Measurements from ENCODE around the gene ARHGEF25.
A peak's percentile ranks its signal among the peaks of the same experiment; 100 is the strongest.

ARHGEF25 gene

DNA sequence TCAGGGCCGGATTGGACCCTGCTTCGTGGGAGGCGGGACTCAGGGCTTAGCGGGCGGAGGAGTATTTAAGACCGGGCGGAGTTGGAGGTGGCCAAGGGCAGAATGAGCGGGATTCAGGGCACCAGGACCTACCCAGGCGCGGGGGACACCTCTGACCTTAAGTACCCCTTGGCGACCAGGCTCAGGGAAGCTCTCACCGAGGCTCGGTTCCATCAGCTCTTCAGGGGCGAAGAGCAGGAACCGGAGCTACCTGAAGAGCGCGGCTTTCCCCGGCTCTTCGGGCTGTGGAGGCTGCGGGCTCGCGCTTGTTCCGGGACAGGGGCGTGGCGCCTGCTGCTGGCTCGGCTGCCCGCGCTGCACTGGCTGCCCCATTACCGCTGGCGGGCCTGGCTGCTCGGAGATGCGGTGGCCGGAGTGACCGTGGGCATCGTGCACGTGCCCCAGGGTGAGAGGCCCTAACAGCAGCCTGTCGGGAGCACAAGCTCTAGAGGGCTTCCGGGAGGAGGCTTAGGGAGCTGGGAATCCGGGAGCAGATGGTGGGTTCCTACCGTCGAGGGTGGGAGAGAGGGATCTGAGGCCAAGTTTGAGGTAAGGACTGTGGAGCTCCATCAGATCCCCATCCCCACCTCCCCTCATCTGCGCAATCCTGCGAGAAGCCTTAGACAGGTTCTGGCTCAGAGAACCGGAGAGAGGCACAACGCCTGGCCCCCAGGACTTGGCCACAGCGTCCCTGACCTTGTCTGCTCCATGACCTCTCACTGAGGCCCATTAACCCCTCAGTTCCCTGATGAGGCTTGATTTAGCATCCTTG lies 8.4 kb downstream of the ARHGEF25 start:
- no peak overlapping the region for H3K27ac ChIP-seq (ENCODE audit: low read depth, low read length)

GRCh38 chr12:57620245-57620935 lies 9.2 kb downstream of the ARHGEF25 start:
- Histone ChIP-seq H3K4me1 (ENCODE audit: insufficient read depth, low read length) (peaks cover 24% of the 10 kb centered on the region), H3K36me3 (ENCODE audit: insufficient read depth, low read length) (peaks cover 33% of the 10 kb centered on the region), H3K9me3 (ENCODE audit: low read length) (no peaks in the 10 kb centered on the region), H3K9ac (ENCODE audit: low read length) (no peak overlapping the region), H3K4me3 (ENCODE audit: low read depth in 1 of 2, low read length in 2 of 2) (no peak overlapping the region), H3K27ac (ENCODE audit: low read depth, low read length) (no peak overlapping the region), H3K27me3 (ENCODE audit: control insufficient read depth in 1 of 2, insufficient read depth in 2 of 2, low read length in 2 of 2) (peaks cover 11 to 21% of the 10 kb centered on the region in 2 donors)

More for the DNA sequence above, 8.4 kb downstream of the ARHGEF25 start:
- H3K4me1 ChIP-seq (ENCODE audit: insufficient read depth, low read length): peaks cover 32% of the 10 kb centered on the region
- peaks cover 11 to 21% of the 10 kb centered on the region in 2 donors for H3K27me3 ChIP-seq (ENCODE audit: control insufficient read depth in 1 of 2, insufficient read depth in 2 of 2, low read length in 2 of 2)
- peaks cover 33% of the 10 kb centered on the region for H3K36me3 ChIP-seq (ENCODE audit: insufficient read depth, low read length)
- no peaks in the 10 kb centered on the region for H3K9me3 ChIP-seq (ENCODE audit: low read length)
- no peak overlapping the region for H3K9ac ChIP-seq (ENCODE audit: low read length)
- H3K4me3 ChIP-seq (ENCODE audit: low read depth in 1 of 2, low read length in 2 of 2): no peak overlapping the region

DNA sequence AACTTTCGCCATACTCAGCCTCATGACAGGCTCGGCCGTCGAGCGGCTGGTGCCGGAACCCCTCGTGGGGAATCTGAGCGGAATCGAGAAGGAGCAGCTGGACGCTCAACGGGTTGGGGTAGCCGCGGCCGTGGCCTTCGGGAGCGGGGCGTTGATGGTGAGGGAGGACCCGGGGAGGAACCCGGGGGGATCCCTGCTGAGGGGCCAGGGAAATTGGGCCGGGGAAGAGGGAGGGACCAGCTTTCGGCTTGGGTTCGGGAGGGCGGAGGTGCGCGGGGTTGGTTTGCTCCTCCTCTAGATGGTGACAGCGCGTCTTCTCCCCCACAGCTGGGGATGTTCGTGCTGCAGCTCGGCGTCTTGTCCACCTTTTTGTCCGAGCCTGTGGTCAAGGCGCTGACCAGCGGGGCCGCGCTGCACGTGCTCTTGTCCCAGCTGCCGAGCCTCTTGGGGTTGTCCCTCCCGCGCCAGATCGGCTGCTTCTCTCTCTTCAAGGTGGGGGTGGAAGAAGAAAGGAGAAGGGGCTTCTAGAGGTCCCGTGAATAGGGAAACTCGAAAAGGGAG lies 9.8 kb downstream of the ARHGEF25 start:
- H3K9ac ChIP-seq (ENCODE audit: low read length): no peak overlapping the region
- peaks cover 33% of the 10 kb centered on the region for H3K36me3 ChIP-seq (ENCODE audit: insufficient read depth, low read length)
- H3K4me3 ChIP-seq (ENCODE audit: low read depth in 1 of 2, low read length in 2 of 2): peak overlapping the region; percentile 38 to 62
- H3K27me3 ChIP-seq (ENCODE audit: control insufficient read depth in 1 of 2, insufficient read depth in 2 of 2, low read length in 2 of 2): peaks cover 11 to 22% of the 10 kb centered on the region in 2 donors
- peaks cover 23% of the 10 kb centered on the region for H3K4me1 ChIP-seq (ENCODE audit: insufficient read depth, low read length)
- no peak overlapping the region for H3K27ac ChIP-seq (ENCODE audit: low read depth, low read length)
- H3K9me3 ChIP-seq (ENCODE audit: low read length): no peaks in the 10 kb centered on the region

GRCh38 chr12:57621497-57622292 lies 10.5 kb downstream of the ARHGEF25 start:
- Histone ChIP-seq H3K9me3 (ENCODE audit: low read length) (no peaks in the 10 kb centered on the region), H3K27ac (ENCODE audit: low read depth, low read length) (no peak overlapping the region), H3K27me3 (ENCODE audit: control insufficient read depth in 1 of 2, insufficient read depth in 2 of 2, low read length in 2 of 2) (peaks cover 11 to 29% of the 10 kb centered on the region in 2 donors), H3K9ac (ENCODE audit: low read length) (no peak overlapping the region), H3K4me3 (ENCODE audit: low read depth in 1 of 2, low read length in 2 of 2) (peak overlapping the region; percentile 38 to 62), H3K36me3 (ENCODE audit: insufficient read depth, low read length) (peaks cover 30% of the 10 kb centered on the region), H3K4me1 (ENCODE audit: insufficient read depth, low read length) (peaks cover 16% of the 10 kb centered on the region)

- Histone ChIP-seq H3K36me3 (ENCODE audit: insufficient read depth, low read length) (peaks cover 26% of the 10 kb centered on the region), H3K27me3 (ENCODE audit: control insufficient read depth in 1 of 2, insufficient read depth in 2 of 2, low read length in 2 of 2) (peaks cover 11 to 34% of the 10 kb centered on the region in 2 donors), H3K27ac (ENCODE audit: low read depth, low read length) (no peak overlapping the region), H3K4me3 (ENCODE audit: low read depth in 1 of 2, low read length in 2 of 2) (peak overlapping the region in 1 of 2 donors; percentile 62), H3K9me3 (ENCODE audit: low read length) (no peaks in the 10 kb centered on the region), H3K4me1 (ENCODE audit: insufficient read depth, low read length) (peaks cover 15% of the 10 kb centered on the region), H3K9ac (ENCODE audit: low read length) (no peak overlapping the region)
These were observed 11.3 kb downstream of the ARHGEF25 start for GRCh38 chr12:57622293-57623245.

DNA sequence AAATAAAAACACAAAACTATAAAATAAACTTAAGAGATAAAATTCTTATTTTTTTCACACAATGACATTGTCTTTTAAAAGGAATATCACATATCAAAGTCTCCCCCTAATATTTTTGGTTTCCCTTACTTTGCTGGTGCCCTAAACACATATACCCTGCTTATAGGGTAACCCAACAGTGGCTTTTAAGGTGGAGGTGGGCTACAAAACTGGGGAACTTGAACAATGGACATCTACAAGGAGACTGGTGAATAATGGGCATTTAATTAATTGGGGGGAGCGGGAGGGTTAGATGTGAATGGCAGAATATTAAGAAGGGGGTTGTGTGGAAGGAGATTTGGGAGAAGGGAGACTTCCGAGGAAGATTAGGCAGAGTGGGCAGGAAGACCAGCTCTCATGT lies 12.2 kb downstream of the ARHGEF25 start:
- H3K4me3 ChIP-seq (ENCODE audit: low read depth in 1 of 2, low read length in 2 of 2): no peak overlapping the region
- no peaks in the 10 kb centered on the region for H3K9me3 ChIP-seq (ENCODE audit: low read length)
- H3K36me3 ChIP-seq (ENCODE audit: insufficient read depth, low read length): peaks cover 22% of the 10 kb centered on the region
- H3K9ac ChIP-seq (ENCODE audit: low read length): no peak overlapping the region
- peaks cover 11 to 42% of the 10 kb centered on the region in 2 donors for H3K27me3 ChIP-seq (ENCODE audit: control insufficient read depth in 1 of 2, insufficient read depth in 2 of 2, low read length in 2 of 2)
- no peak overlapping the region for H3K27ac ChIP-seq (ENCODE audit: low read depth, low read length)
- H3K4me1 ChIP-seq (ENCODE audit: insufficient read depth, low read length): peaks cover 15% of the 10 kb centered on the region

GRCh38 chr12:57623811-57624390 lies 12.7 kb downstream of the ARHGEF25 start:
- H3K36me3 ChIP-seq (ENCODE audit: insufficient read depth, low read length): peaks cover 22% of the 10 kb centered on the region
- peaks cover 15% of the 10 kb centered on the region for H3K4me1 ChIP-seq (ENCODE audit: insufficient read depth, low read length)
- H3K27me3 ChIP-seq (ENCODE audit: control insufficient read depth in 1 of 2, insufficient read depth in 2 of 2, low read length in 2 of 2): peaks cover 11 to 48% of the 10 kb centered on the region in 2 donors
- no peak overlapping the region for H3K4me3 ChIP-seq (ENCODE audit: low read depth in 1 of 2, low read length in 2 of 2)
- H3K9me3 ChIP-seq (ENCODE audit: low read length): no peaks in the 10 kb centered on the region
- no peak overlapping the region for H3K9ac ChIP-seq (ENCODE audit: low read length)
- H3K27ac ChIP-seq (ENCODE audit: low read depth, low read length): no peak overlapping the region

GRCh38 chr12:57624441-57625220 lies 13.4 kb downstream of the ARHGEF25 start:
- Histone ChIP-seq H3K36me3 (ENCODE audit: insufficient read depth, low read length) (peaks cover 22% of the 10 kb centered on the region), H3K4me1 (ENCODE audit: insufficient read depth, low read length) (peaks cover 15% of the 10 kb centered on the region), H3K27ac (ENCODE audit: low read depth, low read length) (no peak overlapping the region), H3K9ac (ENCODE audit: low read length) (no peak overlapping the region), H3K4me3 (ENCODE audit: low read depth in 1 of 2, low read length in 2 of 2) (no peak overlapping the region), H3K9me3 (ENCODE audit: low read length) (no peaks in the 10 kb centered on the region), H3K27me3 (ENCODE audit: control insufficient read depth in 1 of 2, insufficient read depth in 2 of 2, low read length in 2 of 2) (peaks cover 11 to 49% of the 10 kb centered on the region in 2 donors)

- no peaks in the 10 kb centered on the region for H3K9me3 ChIP-seq (ENCODE audit: low read length)
- H3K36me3 ChIP-seq (ENCODE audit: insufficient read depth, low read length): peaks cover 22% of the 10 kb centered on the region
- H3K4me3 ChIP-seq (ENCODE audit: low read depth in 1 of 2, low read length in 2 of 2): no peak overlapping the region
- H3K4me1 ChIP-seq (ENCODE audit: insufficient read depth, low read length): peaks cover 15% of the 10 kb centered on the region
- no peak overlapping the region for H3K27ac ChIP-seq (ENCODE audit: low read depth, low read length)
- no peak overlapping the region for H3K9ac ChIP-seq (ENCODE audit: low read length)
- H3K27me3 ChIP-seq (ENCODE audit: control insufficient read depth in 1 of 2, insufficient read depth in 2 of 2, low read length in 2 of 2): peaks cover 11 to 46% of the 10 kb centered on the region in 2 donors
These were observed 14.2 kb downstream of the ARHGEF25 start for GRCh38 chr12:57625261-57626032.
